HepG2 (cell line): ENCODE data around the gene RAB17. TPM values are rescaled to one million over a fixed set of nuclear protein-coding genes. Genes with fewer than 3 reads are reported as not detected.

Experiments used
- BHLHE40 ChIP-seq: IDR thresholded peaks from 2 replicates; pipeline ENCODE4 v1.6.1; 2011; ENCODE audit warnings: low read length, improper control_type of control experiment
- CBX1 ChIP-seq: IDR thresholded peaks from one replicate; pipeline ENCODE4 v1.6.1; 2016; ENCODE audit warnings: antibody characterized with exemption, low read depth
- JUND ChIP-seq: sonication (generic); formaldehyde crosslinking; IDR thresholded peaks from 2 replicates; pipeline ENCODE4 v1.8.0; 2022; ENCODE audit warnings: mild to moderate bottlenecking, missing genetic modification reagents
- KAT8 ChIP-seq: IDR thresholded peaks from 2 replicates; pipeline ENCODE4 v1.6.1; 2016; ENCODE audit warnings: missing genetic modification reagents, missing compliant biosample characterization
- MTA3 ChIP-seq: sonication (generic); formaldehyde crosslinking; IDR thresholded peaks from 2 replicates; pipeline ENCODE4 v1.4.0; 2020; ENCODE audit warnings: missing genetic modification reagents
- NFRKB ChIP-seq: fragments of 450-650 bp; IDR thresholded peaks from 2 replicates; pipeline ENCODE4 v1.6.1; 2017
- RNF219 ChIP-seq: sonication (generic); formaldehyde crosslinking; IDR thresholded peaks from 2 replicates; pipeline ENCODE4 v1.5.0; 2020; ENCODE audit warnings: mild to moderate bottlenecking, missing genetic modification reagents
- RORA ChIP-seq: sonication (generic); formaldehyde crosslinking; IDR thresholded peaks from 2 replicates; pipeline ENCODE4 v1.5.0; 2020; ENCODE audit warnings: mild to moderate bottlenecking, missing genetic modification reagents, moderate library complexity
- SPEN ChIP-seq: sonication (generic); formaldehyde crosslinking; IDR thresholded peaks from 2 replicates; pipeline ENCODE4 v1.5.1; 2020; ENCODE audit warnings: low read depth, mild to moderate bottlenecking, missing genetic modification reagents
- ZBTB42 ChIP-seq: sonication (generic); formaldehyde crosslinking; IDR thresholded peaks from 2 replicates; pipeline ENCODE4 v1.5.0; 2020; ENCODE audit warnings: mild to moderate bottlenecking, missing genetic modification reagents
- ZNF142 ChIP-seq: sonication (generic); formaldehyde crosslinking; IDR thresholded peaks from 2 replicates; pipeline ENCODE4 v1.4.0; 2020; ENCODE audit warnings: missing genetic modification reagents
- ZNF281 ChIP-seq: sonication (generic); formaldehyde crosslinking; IDR thresholded peaks from 2 replicates; pipeline ENCODE4 v1.4.0; 2020; ENCODE audit warnings: missing genetic modification reagents, borderline replicate concordance
- ZNF574 ChIP-seq: sonication (generic); formaldehyde crosslinking; IDR thresholded peaks from 2 replicates; pipeline ENCODE4 v1.4.0; 2020; ENCODE audit warnings: missing genetic modification reagents
- ZNF709 ChIP-seq: sonication (generic); formaldehyde crosslinking; IDR thresholded peaks from 2 replicates; pipeline ENCODE4 v1.5.0; 2020; ENCODE audit warnings: mild to moderate bottlenecking, missing genetic modification reagents
- ZNF768 ChIP-seq: sonication (generic); formaldehyde crosslinking; IDR thresholded peaks from 2 replicates; pipeline ENCODE4 v1.4.0; 2020; ENCODE audit warnings: missing genetic modification reagents
- polyA plus RNA-seq, 8 experiments: library from polyadenylated mRNA; depleted of rRNA in 3 of 8; stranded (reverse) in 7 of 8; unstranded in 1 of 8; fragments of >200 nt; fragmentation: Illumina TruSeq in 4 of 8; extraction: Trizol in 4 of 8; gene quantifications; 2 replicates each; pipeline versions ENCODE4 v1.2.1 to v1.2.3, GENCODE V29; 2011 to 2016; ENCODE audit warnings: low read depth in 4 of 8, missing spikeins in 1 of 8, mixed read lengths in 1 of 8; ENCODE audit not compliant: insufficient read depth in 1 of 8
- total RNA-seq, 5 experiments: library from RNA; depleted of rRNA; stranded (reverse); fragments of >200 nt; fragmentation: Illumina TruSeq; extraction: Trizol; gene quantifications; 2 replicates each; pipeline ENCODE4 v1.2.3, GENCODE V29; 2016; ENCODE audit warnings: low read depth in 1 of 5

The RAB17 gene
- total and polyA plus RNA-seq, 2 of the 13 experiments (the other 11 are each of a cell fraction or from before 2014, with no cell fraction given) = 68.0 to 124 TPM

GRCh38 chr2:237551071-237551574 is 39.4 kb downstream of the RAB17 start (continued):
- TF ChIP-seq KAT8 (CRISPR knock-in tag) = no peak
- TF ChIP-seq CBX1 = no peak
- TF ChIP-seq RORA (CRISPR knock-in tag) = no peak
- peak; percentile 72; the same call in 1 of the 2 replicates for TF ChIP-seq SPEN (CRISPR knock-in tag)
- no peak for TF ChIP-seq ZBTB42 (CRISPR knock-in tag)
- TF ChIP-seq MTA3 (CRISPR knock-in tag) = no peak
- no peak for TF ChIP-seq ZNF142
- TF ChIP-seq ZNF709 (CRISPR knock-in tag) = peak; percentile 33; the same call in 1 of the 2 replicates
- TF ChIP-seq ZNF574 (CRISPR knock-in tag) = peak; percentile 34; the same call in 1 of the 2 replicates
- TF ChIP-seq ZNF281 (CRISPR knock-in tag) = no peak
- TF ChIP-seq RNF219 (CRISPR knock-in tag) = no peak
- no peak for TF ChIP-seq NFRKB
- no peak for TF ChIP-seq ZNF768
- no peak for TF ChIP-seq JUND
- peak; percentile 37; the same call in 1 of the 2 replicates for TF ChIP-seq BHLHE40
